Upper lobe of right lung (tissue), 1 donor: ENCODE results near the gene CENPA. TPM values are rescaled to one million over a fixed set of nuclear protein-coding genes. Genes with fewer than 3 reads are reported as not detected.

Experiments
- ATAC-seq: fragments of 200-7000 bp; cut with Tn5 transposase; one replicate; pipeline ENCODE4 v1.9.1; 2020; ENCODE audit warnings: mild to moderate bottlenecking, moderate library complexity
- DNase-seq: peaks from one replicate; pipeline ENCODE4 v3.0.0-alpha.2; 2020
- H3K27ac ChIP-seq: fragments of 200-600 bp; one replicate; pipeline ENCODE4 v1.8.0; 2022
- H3K27me3 ChIP-seq: fragments of 200-600 bp; one replicate; pipeline ENCODE4 v1.8.0; 2022; ENCODE audit warnings: mild to moderate bottlenecking
- H3K36me3 ChIP-seq: fragments of 200-600 bp; one replicate; pipeline ENCODE4 v1.8.0; 2022
- H3K4me1 ChIP-seq: fragments of 200-600 bp; one replicate; pipeline ENCODE4 v1.8.0; 2022
- H3K4me3 ChIP-seq: fragments of 200-600 bp; one replicate; pipeline ENCODE4 v1.8.0; 2022; ENCODE audit warnings: mild to moderate bottlenecking
- H3K9me3 ChIP-seq: fragments of 200-600 bp; one replicate; pipeline ENCODE4 v1.8.0; 2022
- CTCF ChIP-seq: fragments of 200-600 bp; IDR thresholded peaks from one replicate; pipeline ENCODE4 v1.8.0; 2022; ENCODE audit warnings: antibody characterized with exemption
- intact Hi-C: fragments of 100-400 bp; cut with DNase I; formaldehyde crosslinking; loops from one replicate; pipeline ENCODE4 v1.11.0; 2022
- total RNA-seq: library from RNA; stranded (reverse); fragmentation: NEBNext Ultra II Directional; extraction: Animal tissue kit (Norgen Biotek cat#: 25700); gene quantifications from one replicate; pipeline ENCODE4 v1.2.1, GENCODE V29; 2021
- donor health status: DM: no; HTN: yes; CAD: no; lungs with severe emphysema.

Gene CENPA
- total RNA-seq, 1 donor from 2014 or later, result 0.78 TPM

GRCh38 chr2:26778098-26778497 is 7.8 kb upstream of the CENPA start:
- ATAC-seq (no peak), DNase-seq (no peak)
- H3K36me3 ChIP-seq, result peaks cover 74% of the 10 kb centered on the region

DNA sequence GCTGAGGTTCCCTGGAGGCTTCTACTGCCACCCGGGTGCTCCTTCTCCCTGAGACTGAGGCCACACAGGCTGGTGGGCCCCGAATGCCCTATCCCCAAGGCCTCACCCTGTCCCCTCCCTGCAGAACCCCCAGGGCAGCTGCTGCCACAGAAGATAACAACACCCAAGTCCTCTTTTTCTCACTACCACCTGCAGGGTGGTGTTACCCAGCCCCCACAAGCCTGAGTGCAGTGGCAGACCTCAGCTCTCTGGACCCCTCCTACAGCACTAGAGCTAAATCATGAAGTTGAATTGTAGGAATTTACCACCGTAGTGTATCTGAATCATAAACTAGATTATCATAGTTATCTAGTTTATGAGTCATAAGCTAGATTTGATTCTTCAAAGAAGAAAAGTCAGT is 7.3 kb upstream of the CENPA start:
- Histone ChIP-seq H3K27me3 (no peaks in the 10 kb centered on the region), H3K4me1 (no peaks in the 10 kb centered on the region), H3K4me3 (no peak overlapping the region), H3K36me3 (peaks cover 74% of the 10 kb centered on the region), H3K9me3 (no peaks in the 10 kb centered on the region), H3K27ac (no peak overlapping the region)
- ATAC-seq (no peak), DNase-seq (no peak)
- TF ChIP-seq CTCF, result no peak
- intact Hi-C loops, result no loop called here

More at GRCh38 chr2:26778098-26778497, 7.8 kb upstream of the CENPA start:
- no peaks in the 10 kb centered on the region for H3K9me3 ChIP-seq
- intact Hi-C loops, result no loop called here
- no peak for TF ChIP-seq CTCF
- peaks cover 2% of the 10 kb centered on the region for H3K4me1 ChIP-seq
- H3K27ac ChIP-seq, result no peak overlapping the region
- no peaks in the 10 kb centered on the region for H3K27me3 ChIP-seq
- H3K4me3 ChIP-seq, result no peak overlapping the region

- no peak overlapping the region for H3K27ac ChIP-seq
- TF ChIP-seq CTCF, result no peak
- ATAC-seq, result peak; percentile 5
Measured at GRCh38 chr2:26780203-26780760, 5.6 kb upstream of the CENPA start.

GRCh38 chr2:26782876-26783704 is 2.8 kb upstream of the CENPA start:
- H3K4me3 ChIP-seq, result no peak overlapping the region
- DNase-seq (no peak), ATAC-seq (no peak)
- peaks cover 11% of the 10 kb centered on the region for H3K4me1 ChIP-seq
- no peaks in the 10 kb centered on the region for H3K9me3 ChIP-seq
- H3K27me3 ChIP-seq, result no peaks in the 10 kb centered on the region
- H3K27ac ChIP-seq, result no peak overlapping the region
- intact Hi-C loops, result no loop called here
- no peak for TF ChIP-seq CTCF
- H3K36me3 ChIP-seq, result peaks cover 32% of the 10 kb centered on the region

More at GRCh38 chr2:26780203-26780760, 5.6 kb upstream of the CENPA start:
- no peak overlapping the region for H3K4me3 ChIP-seq
- no peak for DNase-seq
- peaks cover 59% of the 10 kb centered on the region for H3K36me3 ChIP-seq
- H3K27me3 ChIP-seq, result no peaks in the 10 kb centered on the region
- H3K9me3 ChIP-seq, result no peaks in the 10 kb centered on the region
- intact Hi-C loops, result no loop called here
- H3K4me1 ChIP-seq, result peaks cover 3% of the 10 kb centered on the region

DNA sequence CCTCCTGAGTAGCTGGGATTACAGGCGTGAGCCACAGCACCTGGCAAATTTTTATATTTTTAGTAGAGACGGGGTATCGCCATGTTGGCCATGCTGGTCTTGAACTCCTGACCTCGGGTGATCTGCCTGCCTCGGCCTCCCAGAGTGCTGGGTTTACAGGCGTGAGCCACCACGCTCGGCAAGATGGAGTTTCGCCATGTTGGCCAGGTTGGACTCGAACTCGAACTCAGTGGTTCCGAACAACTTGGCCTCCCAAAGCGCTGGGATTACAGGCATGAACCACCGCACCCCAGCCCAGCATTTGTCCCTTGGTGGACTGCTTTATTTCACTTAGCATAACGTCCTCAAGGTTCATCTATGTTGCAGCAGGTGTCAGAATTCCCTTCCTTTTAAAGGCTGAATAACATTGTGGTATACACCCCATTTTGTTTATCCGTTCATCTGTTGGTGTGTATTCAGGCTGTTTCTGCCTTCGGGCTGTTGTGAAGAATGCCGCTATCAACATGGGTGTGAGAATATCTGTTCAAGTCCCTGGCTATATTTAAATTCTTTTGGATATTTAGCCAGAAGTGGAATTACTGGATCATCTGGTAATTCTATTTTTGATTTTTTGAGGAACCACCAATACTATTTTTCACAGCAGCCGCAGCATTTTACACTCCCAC is 1.2 kb upstream of the CENPA start:
- intact Hi-C loops, result no loop called here
- Histone ChIP-seq H3K36me3 (peaks cover 15% of the 10 kb centered on the region), H3K9me3 (no peaks in the 10 kb centered on the region), H3K27ac (no peak overlapping the region), H3K4me3 (peak overlapping the region; percentile 75), H3K27me3 (no peaks in the 10 kb centered on the region), H3K4me1 (peaks cover 11% of the 10 kb centered on the region)
- ATAC-seq (no peak), DNase-seq (no peak)
- TF ChIP-seq CTCF, result no peak
